Erythroblast (primary cell): ENCODE data around the gene RARG.
"Not testable (repeated sequence)": the region's sequence is repeated elsewhere in the genome, so short reads cannot be mapped to it uniquely, and the experiment has no call there.

Experiments used
- GATA1 ChIP-seq: IDR thresholded peaks from 2 replicates; pipeline ENCODE4 v1.6.1; 2011; ENCODE audit warnings: low read depth, mild to moderate bottlenecking, control low read depth, low read length, moderate library complexity
- POLR2A ChIP-seq: IDR thresholded peaks from 2 replicates; pipeline ENCODE4 v1.6.1; 2011; ENCODE audit warnings: mild to moderate bottlenecking, low read length

DNA sequence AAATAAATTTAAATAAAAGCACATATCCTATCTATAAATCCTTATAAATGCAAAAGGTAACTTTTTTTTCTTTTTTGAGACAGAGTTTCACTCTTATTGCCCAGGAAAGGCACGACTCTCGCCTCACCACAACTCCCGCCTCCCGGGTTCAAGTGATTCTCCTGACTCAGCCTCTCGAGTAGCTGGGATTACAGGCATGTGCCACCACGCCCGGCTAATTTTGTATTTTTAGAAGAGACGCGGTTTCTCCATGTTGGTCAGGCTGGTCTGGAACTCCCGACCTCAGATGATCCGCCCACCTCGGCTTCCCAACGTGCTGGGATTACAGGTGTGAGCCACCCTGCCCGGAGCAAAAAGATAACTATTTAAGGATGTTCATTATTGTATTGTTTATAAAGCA is 53.2 kb downstream of the RARG start:
- not testable (repeated sequence) for TF ChIP-seq POLR2A, GATA1
